IPS-15b (cell line): Measurements from ENCODE around the gene ZNF71.

Experiments
- H3K27me3 ChIP-seq: one replicate; pipeline ENCODE4 v1.6.1; 2013; ENCODE audit warnings: low read length; ENCODE audit not compliant: control insufficient read depth, insufficient read depth
- H3K36me3 ChIP-seq: one replicate; pipeline ENCODE4 v1.6.1; 2013; ENCODE audit warnings: low read length; ENCODE audit not compliant: control insufficient read depth, insufficient read depth
- H3K4me1 ChIP-seq: one replicate; pipeline ENCODE4 v1.6.1; 2013; ENCODE audit warnings: mild to moderate bottlenecking, low read length; ENCODE audit not compliant: control insufficient read depth, insufficient read depth
- H3K4me3 ChIP-seq: one replicate; pipeline ENCODE4 v1.5.1; 2013; ENCODE audit warnings: low read depth, low read length
- H3K9ac ChIP-seq: one replicate; pipeline ENCODE4 v1.6.1; 2013; ENCODE audit warnings: low read depth, mild to moderate bottlenecking, low read length
- H3K9me3 ChIP-seq: one replicate; pipeline ENCODE4 v1.6.1; 2013; ENCODE audit warnings: mild to moderate bottlenecking, low read length; ENCODE audit not compliant: control insufficient read depth, insufficient read depth

ZNF71 gene

GRCh38 chr19:56625708-56626107, 30.6 kb downstream of the ZNF71 start:
- Histone ChIP-seq H3K36me3 (peaks cover 17% of the 10 kb centered on the region), H3K9ac (no peak overlapping the region), H3K9me3 (peaks cover 13% of the 10 kb centered on the region), H3K4me3 (no peak overlapping the region), H3K27me3 (no peaks in the 10 kb centered on the region), H3K4me1 (no peaks in the 10 kb centered on the region)

GRCh38 chr19:56633021-56633420, 37.9 kb downstream of the ZNF71 start:
- no peaks in the 10 kb centered on the region for H3K27me3 ChIP-seq
- H3K4me1 ChIP-seq, result no peaks in the 10 kb centered on the region
- H3K4me3 ChIP-seq, result no peak overlapping the region
- H3K9ac ChIP-seq, result no peak overlapping the region
- H3K36me3 ChIP-seq, result no peaks in the 10 kb centered on the region
- H3K9me3 ChIP-seq, result peaks cover 5% of the 10 kb centered on the region

GRCh38 chr19:56637976-56638555, 43.0 kb downstream of the ZNF71 start:
- no peak overlapping the region for H3K4me3 ChIP-seq
- no peaks in the 10 kb centered on the region for H3K27me3 ChIP-seq
- no peaks in the 10 kb centered on the region for H3K36me3 ChIP-seq
- H3K4me1 ChIP-seq, result no peaks in the 10 kb centered on the region
- H3K9me3 ChIP-seq, result peaks cover 5% of the 10 kb centered on the region
- no peak overlapping the region for H3K9ac ChIP-seq

GRCh38 chr19:56639217-56639616, 44.1 kb downstream of the ZNF71 start:
- Histone ChIP-seq H3K9me3 (peaks cover 5% of the 10 kb centered on the region), H3K9ac (no peak overlapping the region), H3K4me1 (no peaks in the 10 kb centered on the region)

GRCh38 chr19:56642711-56643459, 47.8 kb downstream of the ZNF71 start, which contains the start of gene SMIM17:
Gene SMIM17, plus strand, starts transcription at chr19:56643159. Its CDS starts 2,509 bp downstream, at chr19:56645668.
- Histone ChIP-seq H3K4me3 (no peak within 1 kb of the TSS), H3K27me3 (no peaks in the 10 kb centered on the region), H3K4me1 (no peaks in the 10 kb centered on the region), H3K9ac (no peak within 1 kb of the TSS), H3K9me3 (peaks cover 28% of the 10 kb centered on the region), H3K36me3 (no peaks in the 10 kb centered on the region)

More at GRCh38 chr19:56639217-56639616, 44.1 kb downstream of the ZNF71 start:
- no peaks in the 10 kb centered on the region for H3K36me3 ChIP-seq
- H3K27me3 ChIP-seq, result no peaks in the 10 kb centered on the region
- no peak overlapping the region for H3K4me3 ChIP-seq

GRCh38 chr19:56643460-56643955, 48.4 kb downstream of the ZNF71 start:
- Histone ChIP-seq H3K4me1 (no peaks in the 10 kb centered on the region), H3K27me3 (no peaks in the 10 kb centered on the region), H3K9ac (no peak overlapping the region), H3K36me3 (no peaks in the 10 kb centered on the region), H3K4me3 (no peak overlapping the region), H3K9me3 (peaks cover 33% of the 10 kb centered on the region)

GRCh38 chr19:56654151-56654550, 59.0 kb downstream of the ZNF71 start:
- Histone ChIP-seq H3K27me3 (no peaks in the 10 kb centered on the region), H3K9ac (no peak overlapping the region), H3K9me3 (peaks cover 23% of the 10 kb centered on the region), H3K4me3 (no peak overlapping the region), H3K4me1 (no peaks in the 10 kb centered on the region), H3K36me3 (no peaks in the 10 kb centered on the region)

GRCh38 chr19:56660381-56661107, 65.4 kb downstream of the ZNF71 start:
- H3K4me3 ChIP-seq, result no peak overlapping the region

GRCh38 chr19:56661248-56661647, 66.1 kb downstream of the ZNF71 start:
- H3K9me3 ChIP-seq, result peaks cover 13% of the 10 kb centered on the region
- no peaks in the 10 kb centered on the region for H3K27me3 ChIP-seq

More at GRCh38 chr19:56660381-56661107, 65.4 kb downstream of the ZNF71 start:
- Histone ChIP-seq H3K9me3 (peaks cover 13% of the 10 kb centered on the region), H3K27me3 (no peaks in the 10 kb centered on the region), H3K36me3 (no peaks in the 10 kb centered on the region), H3K4me1 (no peaks in the 10 kb centered on the region), H3K9ac (no peak overlapping the region)

GRCh38 chr19:56663931-56664500, 68.9 kb downstream of the ZNF71 start:
- Histone ChIP-seq H3K36me3 (no peaks in the 10 kb centered on the region), H3K9ac (no peak overlapping the region), H3K4me1 (no peaks in the 10 kb centered on the region), H3K9me3 (peaks cover 26% of the 10 kb centered on the region), H3K4me3 (no peak overlapping the region), H3K27me3 (no peaks in the 10 kb centered on the region)

More at GRCh38 chr19:56661248-56661647, 66.1 kb downstream of the ZNF71 start:
- no peak overlapping the region for H3K4me3 ChIP-seq
- no peaks in the 10 kb centered on the region for H3K36me3 ChIP-seq
- no peak overlapping the region for H3K9ac ChIP-seq
- H3K4me1 ChIP-seq, result no peaks in the 10 kb centered on the region

- H3K27me3 ChIP-seq, result no peaks in the 10 kb centered on the region
- no peak overlapping the region for H3K4me3 ChIP-seq
- H3K9me3 ChIP-seq, result peaks cover 24% of the 10 kb centered on the region
These were observed 69.4 kb downstream of the ZNF71 start for GRCh38 chr19:56664511-56664910.

More at GRCh38 chr19:56664511-56664910, 69.4 kb downstream of the ZNF71 start:
- no peaks in the 10 kb centered on the region for H3K36me3 ChIP-seq
- H3K4me1 ChIP-seq, result no peaks in the 10 kb centered on the region
- H3K9ac ChIP-seq, result no peak overlapping the region
